Measurements from ENCODE around the gene ADD1. TPM values are rescaled to one million over a fixed set of nuclear protein-coding genes. Genes with fewer than 3 reads are reported as not detected.

Gene ADD1
- total and polyA plus RNA-seq, 2 donors (not counting 1 experiment from before 2014, with no cell fraction given) = 164 to 171 TPM

DNA sequence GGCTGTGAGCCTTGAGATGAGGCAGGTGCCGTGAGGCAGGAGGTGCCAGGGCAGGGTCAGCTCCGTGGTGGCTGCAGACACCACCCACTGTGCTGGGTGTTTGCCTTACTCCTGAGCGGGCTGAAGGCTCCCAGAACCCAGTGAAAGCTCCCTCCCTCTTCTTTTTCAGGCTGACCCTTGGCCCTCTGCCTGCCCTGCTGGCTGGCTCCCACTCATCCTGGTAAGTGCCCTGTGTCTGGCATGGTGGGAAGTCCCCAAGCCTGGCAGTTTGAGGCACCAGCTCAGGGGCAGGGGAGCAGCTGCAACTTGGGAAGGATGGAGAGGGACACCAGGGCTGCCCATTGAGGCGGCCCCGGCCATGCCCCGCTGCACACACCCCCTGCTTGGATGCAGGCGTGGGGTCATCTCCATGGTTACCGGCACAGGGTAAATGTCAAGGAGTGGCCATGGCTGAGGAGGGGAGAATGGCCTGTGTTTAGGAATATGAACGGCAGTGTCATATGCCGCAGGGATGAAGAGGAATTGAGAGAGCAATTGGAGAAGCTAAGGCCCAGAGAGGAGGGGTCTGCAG, 33.9 kb upstream of the ADD1 start:
- peaks cover 25% of the 10 kb centered on the region for H3K4me1 ChIP-seq (ENCODE audit: control insufficient read depth, extremely low read depth, insufficient read depth, low read length)
- H3K27ac ChIP-seq (ENCODE audit: insufficient read depth, low read length) = no peak overlapping the region
- no peaks in the 10 kb centered on the region for H3K9me3 ChIP-seq (ENCODE audit: control insufficient read depth, insufficient read depth, low read depth, low read length)
- no peak overlapping the region for H3K9ac ChIP-seq (ENCODE audit: insufficient read depth, low read length)
- no peak for DNase-seq (ENCODE audit: low read depth in 2 of 2)
- H3K27me3 ChIP-seq (ENCODE audit: control insufficient read depth, insufficient read depth, low read length) = no peaks in the 10 kb centered on the region
- H3K4me2 ChIP-seq (ENCODE audit: extremely low read depth, insufficient read depth, low read length) = no peak overlapping the region
- peaks cover 4% of the 10 kb centered on the region for H3K36me3 ChIP-seq (ENCODE audit: control insufficient read depth, insufficient read depth, low read length)
- TF ChIP-seq, protein P1, sequence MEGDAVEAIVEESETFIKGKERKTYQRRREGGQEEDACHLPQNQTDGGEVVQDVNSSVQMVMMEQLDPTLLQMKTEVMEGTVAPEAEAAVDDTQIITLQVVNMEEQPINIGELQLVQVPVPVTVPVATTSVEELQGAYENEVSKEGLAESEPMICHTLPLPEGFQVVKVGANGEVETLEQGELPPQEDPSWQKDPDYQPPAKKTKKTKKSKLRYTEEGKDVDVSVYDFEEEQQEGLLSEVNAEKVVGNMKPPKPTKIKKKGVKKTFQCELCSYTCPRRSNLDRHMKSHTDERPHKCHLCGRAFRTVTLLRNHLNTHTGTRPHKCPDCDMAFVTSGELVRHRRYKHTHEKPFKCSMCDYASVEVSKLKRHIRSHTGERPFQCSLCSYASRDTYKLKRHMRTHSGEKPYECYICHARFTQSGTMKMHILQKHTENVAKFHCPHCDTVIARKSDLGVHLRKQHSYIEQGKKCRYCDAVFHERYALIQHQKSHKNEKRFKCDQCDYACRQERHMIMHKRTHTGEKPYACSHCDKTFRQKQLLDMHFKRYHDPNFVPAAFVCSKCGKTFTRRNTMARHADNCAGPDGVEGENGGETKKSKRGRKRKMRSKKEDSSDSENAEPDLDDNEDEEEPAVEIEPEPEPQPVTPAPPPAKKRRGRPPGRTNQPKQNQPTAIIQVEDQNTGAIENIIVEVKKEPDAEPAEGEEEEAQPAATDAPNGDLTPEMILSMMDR (conservative IDR thresholded peaks at IDR 0.05 in 1 of 2, IDR thresholded peaks at IDR 0.05 in 1 of 2; ENCODE audit: low read depth in 1 of 2, low read length in 2 of 2) = no peak
- no peak for TF ChIP-seq EZH2 (IDR thresholded peaks at IDR 0.05; ENCODE audit: low read length, missing control alignments)
- H4K20me1 ChIP-seq (ENCODE audit: control insufficient read depth, extremely low read depth, insufficient read depth, low read length) = no peaks in the 10 kb centered on the region
- no peak overlapping the region for H2AFZ ChIP-seq (ENCODE audit: low read length)
- peaks cover 9% of the 10 kb centered on the region for H3K79me2 ChIP-seq (ENCODE audit: control insufficient read depth, insufficient read depth, low read length)
- H3K4me3 ChIP-seq (replicated peaks in 1 of 4; ENCODE audit: control extremely low read depth in 1 of 4, insufficient read depth in 1 of 4, low read depth in 3 of 4, low read length in 4 of 4) = no peak overlapping the region

DNA sequence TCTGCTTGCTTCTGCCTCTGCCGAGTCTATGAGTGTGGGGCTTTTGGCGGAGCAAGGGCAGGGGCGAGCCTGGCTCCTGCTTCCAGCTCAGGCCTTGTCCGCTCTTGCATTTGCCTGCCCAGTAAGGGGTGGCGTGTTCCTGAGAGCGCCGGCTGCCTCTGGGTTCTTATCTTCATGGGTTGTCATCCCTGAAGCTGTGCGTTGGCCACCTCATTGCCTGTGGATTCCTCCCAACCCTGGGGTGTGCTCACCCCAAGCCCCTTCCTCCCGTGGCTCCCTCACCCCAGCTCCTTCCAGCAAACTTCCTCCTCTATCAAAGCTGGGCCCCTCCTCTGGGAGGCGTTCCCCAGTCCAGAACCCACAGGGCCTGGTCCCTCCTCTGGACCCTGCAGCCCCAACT, 33.3 kb upstream of the ADD1 start:
- DNase-seq (ENCODE audit: low read depth in 2 of 2) = no peak
- no peak overlapping the region for H2AFZ ChIP-seq (ENCODE audit: low read length)

DNA sequence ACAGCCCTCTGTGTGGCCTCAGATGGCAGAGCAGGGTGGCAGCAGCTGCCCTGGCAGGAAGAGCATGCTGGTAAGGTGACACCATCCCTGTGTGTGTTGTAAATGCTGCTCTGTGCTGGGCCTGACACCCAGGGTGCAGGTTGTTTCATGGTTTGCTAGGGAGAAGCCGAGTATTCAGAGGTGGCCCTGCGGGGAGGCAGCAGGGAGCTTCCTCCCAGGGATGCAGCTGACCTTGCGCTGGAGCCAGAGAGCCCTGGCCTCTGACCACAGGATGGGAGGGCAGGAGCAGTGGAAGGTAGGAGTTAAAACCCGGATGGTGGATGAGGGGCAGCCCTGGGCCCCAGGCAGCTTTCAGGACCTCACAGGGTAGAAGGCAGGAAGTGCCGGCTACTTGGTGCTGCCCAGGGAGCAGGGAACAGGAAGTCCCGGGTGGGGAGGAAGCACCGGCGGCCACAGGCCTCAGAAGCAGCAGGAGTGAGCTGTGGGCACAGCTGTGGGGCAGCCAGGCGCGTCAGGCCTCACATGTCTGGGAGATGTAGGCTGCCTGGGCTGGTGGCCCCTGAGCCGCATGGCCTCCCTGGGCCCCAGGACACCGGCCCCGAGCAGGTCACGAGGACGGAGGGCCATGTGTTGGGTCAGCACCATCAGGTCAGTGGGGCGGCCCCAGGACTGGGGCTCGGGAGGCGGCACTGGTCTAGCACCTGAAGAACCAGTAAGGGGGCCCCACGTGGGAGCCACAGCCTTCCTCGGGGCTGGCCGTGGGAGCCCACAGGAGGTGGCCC, 31.6 kb upstream of the ADD1 start:
- Histone ChIP-seq H3K36me3 (ENCODE audit: control insufficient read depth, insufficient read depth, low read length) (no peaks in the 10 kb centered on the region), H3K9ac (ENCODE audit: insufficient read depth, low read length) (peak overlapping the region; percentile 51), H3K27me3 (ENCODE audit: control insufficient read depth, insufficient read depth, low read length) (no peaks in the 10 kb centered on the region), H3K4me1 (ENCODE audit: control insufficient read depth, extremely low read depth, insufficient read depth, low read length) (peaks cover 14% of the 10 kb centered on the region), H3K27ac (ENCODE audit: insufficient read depth, low read length) (peak overlapping the region; percentile 44), H4K20me1 (ENCODE audit: control insufficient read depth, extremely low read depth, insufficient read depth, low read length) (no peaks in the 10 kb centered on the region), H3K4me3 (replicated peaks in 1 of 4; ENCODE audit: control extremely low read depth in 1 of 4, insufficient read depth in 1 of 4, low read depth in 3 of 4, low read length in 4 of 4) (peak overlapping the region in 1 of 4 experiments; percentile 14), H2AFZ (ENCODE audit: low read length) (peak overlapping the region; percentile 3), H3K79me2 (ENCODE audit: control insufficient read depth, insufficient read depth, low read length) (peaks cover 9% of the 10 kb centered on the region), H3K4me2 (ENCODE audit: extremely low read depth, insufficient read depth, low read length) (no peak overlapping the region), H3K9me3 (ENCODE audit: control insufficient read depth, insufficient read depth, low read depth, low read length) (no peaks in the 10 kb centered on the region)
- TF ChIP-seq EZH2 (IDR thresholded peaks at IDR 0.05; ENCODE audit: low read length, missing control alignments) = no peak
- TF ChIP-seq, protein P1 (conservative IDR thresholded peaks at IDR 0.05 in 1 of 2, IDR thresholded peaks at IDR 0.05 in 1 of 2; ENCODE audit: low read depth in 1 of 2, low read length in 2 of 2) = no peak
- peak; percentile 45 to 71 for DNase-seq (ENCODE audit: low read depth in 2 of 2)

More for the DNA sequence above, 33.3 kb upstream of the ADD1 start:
- Histone ChIP-seq H3K36me3 (ENCODE audit: control insufficient read depth, insufficient read depth, low read length) (peaks cover 4% of the 10 kb centered on the region), H3K79me2 (ENCODE audit: control insufficient read depth, insufficient read depth, low read length) (peaks cover 9% of the 10 kb centered on the region), H3K27ac (ENCODE audit: insufficient read depth, low read length) (no peak overlapping the region), H3K9me3 (ENCODE audit: control insufficient read depth, insufficient read depth, low read depth, low read length) (no peaks in the 10 kb centered on the region), H4K20me1 (ENCODE audit: control insufficient read depth, extremely low read depth, insufficient read depth, low read length) (no peaks in the 10 kb centered on the region), H3K4me1 (ENCODE audit: control insufficient read depth, extremely low read depth, insufficient read depth, low read length) (peaks cover 25% of the 10 kb centered on the region), H3K9ac (ENCODE audit: insufficient read depth, low read length) (no peak overlapping the region), H3K27me3 (ENCODE audit: control insufficient read depth, insufficient read depth, low read length) (no peaks in the 10 kb centered on the region), H3K4me2 (ENCODE audit: extremely low read depth, insufficient read depth, low read length) (no peak overlapping the region), H3K4me3 (replicated peaks in 1 of 4; ENCODE audit: control extremely low read depth in 1 of 4, insufficient read depth in 1 of 4, low read depth in 3 of 4, low read length in 4 of 4) (no peak overlapping the region)
- TF ChIP-seq EZH2 (IDR thresholded peaks at IDR 0.05; ENCODE audit: low read length, missing control alignments) = no peak
- TF ChIP-seq, protein P1 (conservative IDR thresholded peaks at IDR 0.05 in 1 of 2, IDR thresholded peaks at IDR 0.05 in 1 of 2; ENCODE audit: low read depth in 1 of 2, low read length in 2 of 2) = no peak

Data from fibroblast of lung (primary cell).